ENCODE results near the gene WDR46.

WDR46 gene

DNA sequence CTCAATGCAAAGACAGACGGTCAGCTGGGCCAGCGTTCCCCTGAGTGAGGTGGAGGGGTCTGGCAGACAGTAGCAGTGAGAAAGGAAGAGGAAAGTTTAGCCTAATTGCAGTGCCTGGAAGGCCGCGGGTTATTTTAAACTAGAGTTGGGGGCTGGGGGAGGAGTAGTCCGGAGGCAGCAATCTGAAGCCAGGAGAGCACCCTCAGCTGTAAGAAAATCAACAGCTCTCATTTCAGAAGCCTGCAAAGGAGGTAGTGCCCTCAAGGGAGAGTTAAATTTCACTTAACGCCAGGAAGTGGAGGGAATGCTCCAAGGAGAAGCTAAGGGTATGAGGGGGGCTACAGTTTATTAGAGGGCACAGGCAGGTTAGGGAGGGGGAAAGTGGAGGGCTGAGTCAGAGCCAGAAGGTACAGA lies 53.8 kb downstream of the WDR46 start:
- no peak overlapping the region for H3K27ac ChIP-seq
- no peak overlapping the region for H3K4me3 ChIP-seq (ENCODE audit: low read depth, low read length)
- no peaks in the 10 kb centered on the region for H3K27me3 ChIP-seq (ENCODE audit: insufficient read depth, low read depth, severe bottlenecking)
- H3K36me3 ChIP-seq, result no peaks in the 10 kb centered on the region
- TF ChIP-seq, protein P1, sequence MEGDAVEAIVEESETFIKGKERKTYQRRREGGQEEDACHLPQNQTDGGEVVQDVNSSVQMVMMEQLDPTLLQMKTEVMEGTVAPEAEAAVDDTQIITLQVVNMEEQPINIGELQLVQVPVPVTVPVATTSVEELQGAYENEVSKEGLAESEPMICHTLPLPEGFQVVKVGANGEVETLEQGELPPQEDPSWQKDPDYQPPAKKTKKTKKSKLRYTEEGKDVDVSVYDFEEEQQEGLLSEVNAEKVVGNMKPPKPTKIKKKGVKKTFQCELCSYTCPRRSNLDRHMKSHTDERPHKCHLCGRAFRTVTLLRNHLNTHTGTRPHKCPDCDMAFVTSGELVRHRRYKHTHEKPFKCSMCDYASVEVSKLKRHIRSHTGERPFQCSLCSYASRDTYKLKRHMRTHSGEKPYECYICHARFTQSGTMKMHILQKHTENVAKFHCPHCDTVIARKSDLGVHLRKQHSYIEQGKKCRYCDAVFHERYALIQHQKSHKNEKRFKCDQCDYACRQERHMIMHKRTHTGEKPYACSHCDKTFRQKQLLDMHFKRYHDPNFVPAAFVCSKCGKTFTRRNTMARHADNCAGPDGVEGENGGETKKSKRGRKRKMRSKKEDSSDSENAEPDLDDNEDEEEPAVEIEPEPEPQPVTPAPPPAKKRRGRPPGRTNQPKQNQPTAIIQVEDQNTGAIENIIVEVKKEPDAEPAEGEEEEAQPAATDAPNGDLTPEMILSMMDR (IDR thresholded peaks at IDR 0.05; ENCODE audit: low read depth, low read length), result no peak
- no peak for DNase-seq
- peaks cover 2% of the 10 kb centered on the region for H3K9me3 ChIP-seq (ENCODE audit: severe bottlenecking)
